GM18868 (cell line): ENCODE results near the gene LMAN2.
"Not testable (repeated sequence)": the region's sequence is repeated elsewhere in the genome, so short reads cannot be mapped to it uniquely, and the experiment has no call there.

Experiments
- ATAC-seq: cut with Tn5 transposase; IDR thresholded peaks from one replicate; pipeline ENCODE4 v1.9.1; 2021; ENCODE audit warnings: mild to moderate bottlenecking, moderate library complexity; ENCODE audit not compliant: unreplicated experiment

The LMAN2 gene

DNA sequence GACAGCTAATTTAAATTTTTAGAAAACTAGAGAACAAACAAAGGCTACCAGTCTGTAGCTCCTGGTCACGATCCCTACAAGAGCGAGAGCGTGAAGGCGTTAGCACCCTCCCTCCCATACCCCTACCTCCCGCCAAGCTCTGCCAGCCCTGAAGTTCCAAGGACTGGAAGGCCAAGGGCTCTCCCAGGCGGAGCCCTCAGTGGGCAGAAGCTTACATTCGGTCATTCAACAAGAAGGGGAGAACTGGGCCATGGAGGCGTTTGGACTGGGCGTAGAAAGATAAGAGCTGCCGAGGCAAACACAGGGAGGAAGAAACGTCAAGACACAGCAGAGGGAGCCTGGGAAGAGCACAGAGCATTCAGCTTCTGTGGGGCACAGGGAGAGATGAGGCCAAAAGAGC is 42.7 kb downstream of the LMAN2 start:
- no peak for ATAC-seq

DNA sequence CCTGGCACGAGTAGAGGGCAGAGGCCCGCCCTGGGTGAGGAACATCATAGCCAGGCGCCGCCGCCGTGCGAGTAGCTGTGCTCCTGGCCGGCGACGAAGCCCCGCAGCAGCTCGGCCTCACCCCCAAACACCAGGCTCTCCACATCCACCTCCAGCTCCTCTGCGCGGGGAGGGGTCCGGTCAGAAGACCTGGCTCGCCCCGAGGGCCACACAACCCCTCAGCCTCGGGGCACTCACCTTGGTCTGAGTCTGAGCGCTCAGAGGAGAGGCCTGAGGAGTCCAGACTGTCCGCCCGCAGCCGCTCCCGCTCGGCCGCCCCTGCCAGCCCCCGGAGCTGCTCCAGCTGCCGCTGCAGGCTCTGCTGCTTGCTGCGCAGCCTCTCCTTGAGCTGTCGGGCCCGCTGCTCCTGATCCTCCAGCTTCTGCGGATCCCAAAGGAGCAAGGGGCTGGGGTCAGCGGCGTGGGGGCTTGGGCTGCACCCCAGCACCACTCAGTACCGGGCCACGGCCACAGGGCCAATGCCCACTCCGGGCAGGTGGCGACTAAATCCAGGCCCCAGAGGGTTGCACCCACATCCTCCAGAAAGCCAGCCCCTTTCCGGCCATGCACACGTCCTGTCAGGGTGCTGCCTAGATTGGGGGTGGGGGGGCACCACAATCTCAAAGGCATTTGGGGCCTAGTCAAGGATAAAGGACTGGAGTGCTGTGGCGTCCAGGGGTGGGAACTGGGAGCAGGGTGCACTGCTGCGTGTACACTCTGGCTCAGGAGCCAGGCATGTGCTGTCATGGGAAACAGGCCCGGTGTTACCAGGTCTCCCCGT is 43.7 kb downstream of the LMAN2 start:
- ATAC-seq, result no peak

DNA sequence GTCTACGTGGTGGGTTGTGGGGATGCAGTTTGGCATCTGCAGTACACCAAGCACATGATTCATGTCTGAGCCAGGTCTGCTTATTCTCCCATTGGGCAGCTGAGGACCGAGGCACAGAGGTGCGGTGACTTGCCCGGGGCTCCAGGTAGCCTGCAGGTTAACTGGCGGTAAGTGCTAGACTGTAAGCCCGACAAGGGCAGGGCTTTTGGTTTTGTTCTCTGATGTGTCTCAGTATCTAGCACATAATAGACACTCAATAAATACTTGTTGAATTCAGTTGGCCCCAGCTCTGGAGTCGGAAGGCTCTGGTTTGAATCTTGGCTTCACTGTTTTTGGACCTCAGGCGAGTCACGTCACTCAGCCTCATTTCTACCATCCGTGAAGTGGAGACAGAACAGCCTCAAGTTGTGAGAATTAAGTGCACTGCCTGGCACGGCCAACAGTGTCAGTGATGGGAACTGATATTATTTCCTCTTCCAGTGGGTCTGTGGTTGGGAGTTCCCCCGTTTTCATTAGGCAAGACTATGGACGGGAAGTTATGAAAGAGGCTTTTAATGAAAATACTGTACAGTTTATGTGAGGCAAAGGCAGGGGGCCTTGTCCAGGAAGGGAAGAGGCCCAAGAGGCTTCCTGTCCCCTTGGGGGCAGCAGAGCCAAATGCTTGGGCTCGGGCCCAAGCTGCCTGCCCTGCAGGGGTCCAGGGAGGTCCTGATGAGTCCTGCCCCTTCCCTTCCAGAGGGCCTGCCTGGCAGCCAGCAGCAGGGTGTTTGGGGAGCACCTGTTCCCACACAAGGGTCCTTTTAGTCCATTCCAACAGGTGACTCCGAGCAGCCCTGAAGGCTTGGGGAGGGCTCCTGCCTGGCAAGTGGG is 44.6 kb downstream of the LMAN2 start:
- ATAC-seq, result no peak

GRCh38 chr5:177306103-177306640 is 45.3 kb downstream of the LMAN2 start:
- ATAC-seq, result not testable (repeated sequence)

DNA sequence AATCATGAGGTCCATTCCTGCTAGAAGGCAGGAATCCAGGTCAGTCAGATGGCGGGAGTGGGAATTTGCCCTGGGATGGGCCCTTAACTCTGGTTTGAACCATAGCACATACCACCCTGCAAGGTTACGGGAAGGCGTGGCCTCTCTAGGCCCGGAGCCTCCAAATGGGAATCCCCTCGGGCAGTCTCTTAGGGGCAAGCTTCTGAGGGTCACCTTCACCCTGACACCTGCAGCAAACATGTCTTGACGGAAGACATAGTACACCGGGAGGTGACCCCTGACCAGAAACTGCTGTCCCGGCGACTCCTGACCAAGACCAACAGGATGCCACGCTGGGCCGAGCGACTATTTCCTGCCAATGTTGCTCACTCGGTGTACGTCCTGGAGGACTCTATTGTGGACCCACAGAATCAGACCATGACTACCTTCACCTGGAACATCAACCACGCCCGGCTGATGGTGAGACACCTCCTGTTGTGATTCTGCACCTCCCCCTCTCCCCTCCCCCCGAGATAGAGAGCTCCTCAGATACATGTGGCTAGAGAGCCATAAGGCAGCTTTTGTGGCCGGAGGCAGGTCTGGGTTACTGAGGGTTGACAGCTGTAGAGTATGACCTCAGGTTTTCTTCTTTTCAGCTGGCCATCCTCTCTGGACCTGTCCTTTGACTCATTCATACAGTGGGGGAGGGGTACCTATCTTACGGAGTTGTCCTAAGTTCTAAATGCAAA is 46.9 kb downstream of the LMAN2 start:
- no peak for ATAC-seq

DNA sequence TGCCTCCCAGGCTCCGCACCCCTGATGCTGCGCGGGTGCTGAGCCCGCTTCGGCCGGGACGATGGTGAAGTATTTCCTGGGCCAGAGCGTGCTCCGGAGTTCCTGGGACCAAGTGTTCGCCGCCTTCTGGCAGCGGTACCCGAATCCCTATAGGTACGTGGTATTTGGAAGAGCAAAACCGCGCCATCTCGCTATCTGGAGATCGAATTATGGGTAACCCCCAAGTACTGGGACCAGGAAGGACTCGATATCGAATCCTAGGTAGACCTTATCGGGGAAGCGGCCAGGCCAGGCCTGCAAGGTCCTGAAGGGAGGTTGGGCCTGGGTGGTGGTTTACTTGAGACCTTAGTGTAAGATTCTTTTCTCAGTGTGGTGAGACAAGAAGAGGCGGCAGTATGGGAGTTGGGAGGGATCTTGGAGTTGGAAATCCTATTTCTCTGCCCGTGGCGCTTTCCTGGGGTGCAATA is 47.5 kb downstream of the LMAN2 start:
- no peak for ATAC-seq

DNA sequence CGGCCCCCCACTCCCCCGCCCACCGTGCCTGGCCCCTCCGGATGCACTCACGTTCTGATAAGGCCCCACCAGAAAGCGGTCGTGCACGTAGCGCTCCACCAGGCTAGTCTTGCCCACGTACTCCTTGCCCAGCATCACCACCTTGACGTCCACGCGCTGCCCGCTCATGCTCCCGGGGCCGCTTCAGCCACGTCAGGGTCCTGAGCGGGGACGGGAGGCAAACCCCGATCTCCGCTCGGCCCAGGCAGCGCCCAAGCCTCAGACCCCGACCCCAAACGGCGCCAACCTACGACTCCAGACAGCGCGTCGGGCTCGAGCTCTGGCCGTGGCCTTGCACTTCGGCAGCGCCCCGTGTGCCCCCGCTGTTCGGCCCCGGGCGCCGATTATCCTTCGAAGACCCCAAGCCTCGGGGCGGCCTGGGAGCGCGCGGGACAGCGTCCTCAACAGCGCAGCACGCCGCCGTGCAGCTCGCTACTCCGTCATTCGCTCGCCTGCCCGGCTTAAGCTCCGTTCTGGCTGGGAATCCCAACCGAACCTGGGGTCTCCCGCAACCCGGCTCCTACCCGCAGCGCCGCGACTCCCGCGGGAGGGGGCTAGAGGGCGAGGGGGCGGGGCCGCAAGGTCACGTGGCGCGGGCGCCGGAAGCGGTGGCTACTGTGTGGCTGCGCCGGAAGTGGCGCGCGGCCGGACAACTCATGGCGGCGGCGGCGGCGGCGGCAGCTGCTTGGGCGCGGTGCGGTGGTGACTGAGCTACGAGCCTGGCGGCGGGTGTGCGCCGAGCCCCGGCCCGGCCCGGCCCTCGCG is 48.1 kb downstream of the LMAN2 start, which contains the start of the genes PRELID1 and RAB24:
Gene PRELID1 (plus strand): TSS at position 679 of the 804 bp plus-strand sequence. CDS start 187 bp downstream, outside the sequence.
Gene RAB24 (minus strand): TSS at position 599 of the 804 bp plus-strand sequence. CDS start 431 bp downstream, at position 168.
- peak; percentile 68 for ATAC-seq

DNA sequence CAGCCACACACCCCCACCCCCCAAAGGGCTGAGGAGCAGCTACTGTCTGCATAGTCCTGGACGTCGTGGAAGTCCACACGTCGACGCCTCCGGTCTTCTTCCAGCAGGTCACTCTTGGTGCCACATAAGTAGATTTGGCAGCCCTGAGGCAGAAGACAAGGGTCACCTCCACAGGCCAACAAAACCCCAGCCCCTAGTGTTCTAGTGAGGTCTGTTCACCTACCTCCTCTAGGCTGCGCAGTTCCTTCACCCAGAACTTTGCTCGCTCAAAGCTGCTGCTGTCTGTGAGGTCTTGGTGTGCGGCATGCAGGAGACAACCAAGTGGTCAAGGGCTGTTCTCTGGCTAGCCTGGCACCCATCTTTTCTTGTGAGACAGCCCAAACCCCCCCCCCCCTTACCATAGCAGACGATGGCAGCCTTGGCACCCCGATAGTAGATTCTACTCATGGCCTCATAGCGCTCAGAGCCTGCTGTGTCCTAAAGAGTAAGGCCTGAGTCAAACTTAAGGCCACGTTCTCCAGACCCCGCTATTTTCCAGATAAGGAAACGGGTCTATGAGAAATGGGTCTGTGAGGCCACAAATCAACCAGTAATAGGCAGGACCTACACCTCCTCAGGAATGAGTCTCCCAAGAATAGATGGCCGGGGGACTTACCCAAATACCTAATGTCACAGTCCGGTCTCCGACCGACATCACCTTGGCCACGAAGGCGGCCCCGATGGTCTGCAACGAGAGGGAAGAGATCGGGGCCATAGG is 48.9 kb downstream of the LMAN2 start:
- no peak for ATAC-seq

GRCh38 chr5:177301503-177302165 is 49.8 kb downstream of the LMAN2 start:
- no peak for ATAC-seq

DNA sequence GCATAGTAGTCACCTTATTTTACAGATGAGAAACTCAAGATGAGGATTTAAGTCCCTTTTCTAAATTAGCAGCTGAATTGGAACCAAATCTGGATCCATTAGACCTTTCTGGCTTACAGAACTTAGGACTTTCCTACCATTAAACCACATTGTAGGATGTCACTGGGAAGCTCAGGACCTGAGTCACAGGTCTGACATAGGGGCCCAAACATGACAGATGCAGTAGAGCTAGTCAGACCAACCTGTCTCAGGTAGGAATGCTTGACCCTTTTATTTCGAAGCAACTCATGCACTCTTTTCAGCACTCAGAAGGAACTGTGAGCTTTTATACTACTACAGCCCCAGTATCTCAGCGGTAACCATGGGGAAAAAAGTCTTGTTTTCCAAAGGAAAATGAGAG is 50.5 kb downstream of the LMAN2 start:
- ATAC-seq, result no peak

GRCh38 chr5:177300236-177300880 is 51.1 kb downstream of the LMAN2 start:
- peak; percentile 62 for ATAC-seq

DNA sequence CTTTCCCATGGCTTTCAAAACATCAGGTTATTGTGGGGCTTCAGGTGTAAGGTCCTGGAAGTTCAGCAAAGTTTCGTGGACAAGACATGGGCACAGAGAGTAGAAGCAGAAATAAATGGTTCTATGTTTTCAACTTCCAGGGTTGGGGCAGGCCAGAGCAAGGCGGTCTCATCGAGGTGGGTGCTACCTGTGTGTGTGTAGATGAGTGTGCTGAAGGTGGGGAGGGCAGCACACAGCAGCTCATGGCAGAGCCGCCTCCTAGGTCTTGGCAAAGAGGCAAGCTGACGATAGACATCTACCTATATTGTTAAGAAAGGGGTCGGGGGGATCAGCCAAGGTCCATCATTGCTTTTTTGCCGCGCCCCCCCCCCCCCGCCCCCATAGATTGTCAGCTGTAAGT is 51.8 kb downstream of the LMAN2 start:
- ATAC-seq, result no peak

DNA sequence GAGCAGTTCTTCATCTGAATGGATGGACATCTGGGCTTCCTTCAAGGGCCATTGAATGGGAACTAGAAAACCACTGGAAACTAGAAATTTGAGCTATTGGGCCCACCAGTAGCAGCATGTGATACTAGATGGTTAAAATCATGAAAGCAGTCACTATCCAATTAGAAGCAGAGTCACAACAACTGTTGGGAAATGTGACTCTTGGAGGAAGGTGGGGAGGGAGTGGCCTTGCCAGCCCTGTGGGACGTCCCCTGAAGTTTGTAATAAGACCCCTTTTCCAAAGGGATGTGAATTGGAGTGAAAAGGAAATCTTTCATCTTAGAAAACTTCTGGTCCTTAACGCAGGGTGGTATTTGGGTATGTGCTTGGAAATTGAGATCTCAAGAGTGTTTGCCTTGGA is 53.5 kb downstream of the LMAN2 start:
- no peak for ATAC-seq

DNA sequence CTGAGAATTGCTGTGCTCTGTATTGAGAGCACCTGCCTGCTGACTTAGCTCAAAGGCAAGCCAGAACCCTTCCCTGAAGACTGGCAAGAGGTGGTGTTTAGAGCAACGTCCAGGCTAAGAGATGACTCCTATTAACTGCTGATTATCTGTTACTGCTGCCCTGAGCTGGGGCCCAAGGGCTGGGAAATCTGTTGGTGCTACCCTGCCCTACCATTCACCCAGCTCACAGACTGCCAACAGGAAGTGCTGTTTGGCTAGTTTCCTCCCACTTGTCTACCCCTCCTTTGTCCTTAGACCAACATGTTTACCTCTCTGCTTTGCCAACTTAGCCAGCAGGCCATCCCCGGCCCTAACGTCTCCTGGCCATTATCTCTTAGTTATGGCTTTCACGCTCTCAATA is 54.9 kb downstream of the LMAN2 start:
- ATAC-seq, result no peak

- ATAC-seq, result no peak
Measured at GRCh38 chr5:177295924-177296323, 55.5 kb downstream of the LMAN2 start.

DNA sequence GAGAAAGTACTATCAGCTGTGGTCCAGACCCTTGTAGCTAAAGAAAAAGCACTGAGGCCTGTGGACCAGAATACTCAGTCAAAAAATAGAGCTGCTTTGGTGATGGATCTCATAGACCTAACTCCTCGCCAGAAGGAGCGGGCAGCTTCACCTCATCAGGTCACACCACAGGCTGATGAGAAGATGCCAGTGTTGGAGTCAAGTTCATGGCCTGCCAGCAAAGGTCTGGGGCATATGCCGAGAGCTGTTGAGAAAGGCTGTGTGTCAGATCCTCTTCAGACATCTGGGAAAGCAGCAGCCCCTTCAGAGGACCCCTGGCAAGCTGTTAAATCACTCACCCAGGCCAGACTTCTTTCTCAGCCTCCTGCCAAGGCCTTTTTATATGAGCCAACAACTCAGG is 56.8 kb downstream of the LMAN2 start:
- no peak for ATAC-seq

DNA sequence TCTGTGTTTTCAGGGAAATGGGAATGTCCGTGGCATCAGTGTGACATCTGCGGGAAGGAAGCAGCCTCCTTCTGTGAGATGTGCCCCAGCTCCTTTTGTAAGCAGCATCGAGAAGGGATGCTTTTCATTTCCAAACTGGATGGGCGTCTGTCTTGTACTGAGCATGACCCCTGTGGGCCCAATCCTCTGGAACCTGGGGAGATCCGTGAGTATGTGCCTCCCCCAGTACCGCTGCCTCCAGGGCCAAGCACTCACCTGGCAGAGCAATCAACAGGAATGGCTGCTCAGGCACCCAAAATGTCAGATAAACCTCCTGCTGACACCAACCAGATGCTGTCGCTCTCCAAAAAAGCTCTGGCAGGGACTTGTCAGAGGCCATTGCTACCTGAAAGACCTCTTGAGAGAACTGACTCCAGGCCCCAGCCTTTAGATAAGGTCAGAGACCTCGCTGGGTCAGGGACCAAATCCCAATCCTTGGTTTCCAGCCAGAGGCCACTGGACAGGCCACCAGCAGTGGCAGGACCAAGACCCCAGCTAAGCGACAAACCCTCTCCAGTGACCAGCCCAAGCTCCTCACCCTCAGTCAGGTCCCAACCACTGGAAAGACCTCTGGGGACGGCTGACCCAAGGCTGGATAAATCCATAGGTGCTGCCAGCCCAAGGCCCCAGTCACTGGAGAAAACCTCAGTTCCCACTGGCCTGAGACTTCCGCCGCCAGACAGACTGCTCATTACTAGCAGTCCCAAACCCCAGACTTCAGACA is 57.5 kb downstream of the LMAN2 start:
- no peak for ATAC-seq
